ENCODE results near the gene CTNNA3.
"Not testable (repeated sequence)": the region's sequence is repeated elsewhere in the genome, so short reads cannot be mapped to it uniquely, and the experiment has no call there.

Gene CTNNA3

DNA sequence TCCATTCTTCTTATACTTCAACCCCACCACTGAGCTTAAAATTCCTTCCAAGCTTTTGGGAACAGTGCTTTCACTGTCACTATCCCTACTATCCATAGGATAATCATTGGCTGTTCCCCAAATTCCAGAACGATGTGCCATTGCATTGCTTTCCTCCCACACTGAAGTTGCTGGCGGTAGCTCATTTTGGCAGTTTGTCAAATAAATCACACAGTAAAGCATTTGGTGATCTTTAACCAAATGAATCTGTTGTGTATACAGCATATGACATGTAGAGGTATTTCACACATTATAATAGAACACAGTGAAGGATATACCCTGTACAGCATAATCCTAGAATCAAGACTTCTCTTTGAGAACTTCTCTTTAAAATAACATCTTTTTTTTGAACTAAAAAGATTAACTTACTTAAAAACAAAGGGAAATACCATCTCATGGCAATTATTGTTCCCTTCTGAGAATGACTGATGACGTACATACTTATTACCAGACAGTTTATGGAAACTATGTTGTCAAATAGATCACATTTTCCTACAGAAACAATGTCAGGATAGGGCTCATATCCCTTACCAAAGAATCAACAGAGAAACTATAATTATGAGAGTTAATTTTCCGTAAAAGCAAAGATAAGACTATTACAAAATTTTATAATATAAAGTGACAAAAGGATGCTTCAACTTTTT, 93.6 kb downstream of the CTNNA3 start:
- DNase-seq (ENCODE audit: low spot score): no peak

DNA sequence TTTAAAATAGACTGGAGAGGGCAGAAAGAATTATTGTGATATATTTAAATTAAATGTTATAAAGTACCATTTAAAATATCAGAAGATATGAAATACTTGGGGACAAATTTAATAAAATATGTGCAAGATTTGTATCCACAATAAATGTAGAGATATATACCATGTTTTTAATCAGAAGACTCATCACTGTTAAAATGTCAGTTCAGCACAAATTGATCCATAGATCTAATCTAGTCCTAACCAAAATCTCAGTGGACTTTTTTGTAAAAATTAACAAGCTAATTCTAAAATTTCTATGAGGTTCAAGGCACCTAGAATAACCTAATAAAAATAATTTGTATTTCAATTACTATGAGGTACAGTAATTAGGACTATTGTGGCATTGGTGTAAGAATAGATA, 96.4 kb downstream of the CTNNA3 start:
- DNase-seq (ENCODE audit: low spot score): no peak

DNA sequence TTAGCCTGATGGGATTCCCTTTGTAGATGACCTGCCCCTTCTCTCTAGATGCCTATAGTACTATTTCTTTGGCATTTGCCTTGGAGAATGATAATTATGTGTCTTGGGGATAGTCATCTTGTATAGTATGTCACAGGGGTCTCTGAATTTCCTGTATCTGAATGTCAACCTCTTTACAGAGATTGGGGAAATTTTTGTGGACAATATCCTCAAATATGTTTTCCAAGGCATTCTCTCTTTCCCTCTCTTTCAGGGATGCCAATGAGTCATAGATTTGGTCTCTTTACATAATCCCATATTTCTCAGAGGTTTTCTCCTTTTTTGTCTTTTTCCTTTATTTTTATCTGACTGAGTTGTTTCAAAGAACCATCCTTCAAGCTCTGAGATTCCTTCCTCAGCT, 99.4 kb downstream of the CTNNA3 start:
- no peak for DNase-seq (ENCODE audit: low spot score)

DNA sequence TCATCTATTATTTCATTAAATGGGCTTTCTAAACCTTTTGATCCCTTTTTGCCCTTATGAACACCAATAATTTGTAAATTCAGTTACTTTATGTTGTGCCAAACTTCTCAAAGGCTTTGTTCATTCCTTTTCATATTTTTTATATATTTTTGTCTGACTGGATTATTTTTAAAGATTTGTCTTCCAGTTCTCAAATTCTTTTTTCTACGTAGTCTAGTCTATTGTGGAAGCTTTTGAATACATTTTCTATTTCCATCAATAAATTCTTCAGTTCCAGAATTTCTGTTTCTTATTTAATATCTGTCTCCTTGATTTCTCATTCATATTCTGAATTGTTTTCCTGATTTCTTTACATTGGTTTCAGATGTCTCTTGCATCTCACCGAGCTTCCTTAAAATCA, 108.2 kb downstream of the CTNNA3 start:
- no peak for DNase-seq (ENCODE audit: low spot score)

DNA sequence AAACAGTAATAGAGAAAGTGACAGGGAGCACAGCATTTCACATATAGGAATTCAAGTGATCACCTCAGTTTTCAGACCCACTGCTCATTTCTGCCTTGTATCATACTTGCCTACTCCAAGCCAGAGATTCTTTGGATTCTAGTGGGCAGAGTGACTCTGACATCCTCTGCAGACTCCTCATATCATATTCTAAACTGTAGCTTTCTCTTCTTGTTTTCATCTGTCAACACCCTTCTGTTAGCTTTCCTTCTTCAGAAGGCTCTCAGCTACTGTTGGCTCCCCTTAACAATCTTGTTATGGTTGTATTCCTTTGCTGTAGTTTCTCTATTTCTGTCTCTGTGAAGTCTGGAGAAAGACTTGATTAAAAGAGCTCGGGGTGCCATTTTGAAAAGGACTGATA, 120.5 kb downstream of the CTNNA3 start:
- DNase-seq (ENCODE audit: low spot score): no peak

DNA sequence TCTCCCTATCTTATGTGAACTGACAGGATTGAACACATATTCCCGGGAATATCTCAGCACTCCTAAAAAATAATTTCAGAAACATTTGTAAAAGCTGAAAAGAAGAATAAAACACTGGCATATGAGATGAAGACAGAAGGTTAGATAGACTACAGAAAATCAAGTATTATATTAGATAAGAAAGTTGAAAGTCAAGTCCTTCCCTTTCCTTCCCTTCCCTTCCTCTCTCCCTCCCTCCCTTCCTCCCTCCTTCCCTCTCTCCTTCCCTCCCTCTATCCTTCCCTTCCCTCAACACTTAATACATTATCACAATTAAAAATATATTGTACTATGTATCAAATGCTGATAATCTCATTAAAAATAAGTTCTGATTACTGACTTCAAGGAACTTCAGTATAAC, 122.5 kb downstream of the CTNNA3 start:
- DNase-seq (ENCODE audit: low spot score): no peak

DNA sequence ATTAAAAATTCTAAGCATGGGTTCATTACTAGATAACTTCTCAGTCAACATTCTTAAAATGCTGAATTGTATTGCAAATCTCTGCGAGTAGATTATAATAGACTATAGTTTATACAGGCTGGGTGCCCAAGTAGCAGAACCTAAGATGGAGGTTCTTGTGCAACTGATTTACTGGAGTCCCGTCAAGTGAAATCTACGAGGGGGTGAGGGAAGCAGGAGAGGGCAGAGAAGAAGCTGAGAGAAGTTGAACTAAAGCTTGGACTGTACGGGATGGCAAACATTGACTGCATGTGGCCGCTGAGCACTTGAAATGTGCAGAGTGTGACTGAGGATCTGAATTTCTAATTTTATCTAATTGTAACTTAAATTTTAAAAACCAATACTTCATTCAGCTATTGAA, 124.5 kb downstream of the CTNNA3 start:
- no peak for DNase-seq (ENCODE audit: low spot score)

DNA sequence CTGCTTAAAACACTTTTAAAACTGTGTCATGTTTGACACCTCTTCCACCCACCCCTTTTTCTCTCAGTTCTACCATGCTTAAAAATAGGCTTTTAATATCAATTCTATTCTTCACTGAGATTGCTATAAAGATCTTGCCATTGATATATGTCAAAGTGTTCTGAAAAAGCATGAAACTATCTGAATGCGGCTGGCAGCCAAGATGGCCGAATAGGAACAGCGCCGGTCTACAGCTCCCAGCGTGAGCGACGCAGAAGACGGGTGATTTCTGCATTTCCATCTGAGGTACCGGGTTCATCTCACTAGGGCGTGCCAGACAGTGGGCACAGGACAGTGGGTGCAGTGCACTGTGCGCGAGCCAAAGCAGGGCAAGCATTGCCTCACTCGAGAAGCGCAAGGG, 137.7 kb downstream of the CTNNA3 start:
- DNase-seq (ENCODE audit: low spot score): not testable (repeated sequence)

DNA sequence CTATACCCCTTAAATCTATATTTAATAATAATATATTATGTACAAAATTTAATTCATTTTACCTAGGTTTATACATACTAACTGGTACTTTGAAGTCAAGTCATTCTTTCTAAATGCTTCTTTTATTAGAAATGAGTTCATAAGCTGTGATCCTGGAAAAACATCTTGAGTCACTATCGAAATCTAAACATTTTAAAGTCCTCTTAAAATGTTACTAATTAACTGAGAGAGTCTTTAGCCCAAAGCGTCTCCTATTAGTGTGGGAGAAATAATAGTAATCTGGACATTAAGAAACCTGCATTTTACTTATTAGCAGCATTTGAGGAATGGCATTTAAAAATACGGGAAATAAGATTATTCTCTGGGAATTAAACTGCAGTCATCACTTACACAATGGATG, 142.7 kb downstream of the CTNNA3 start:
- no peak for DNase-seq (ENCODE audit: low spot score)

DNA sequence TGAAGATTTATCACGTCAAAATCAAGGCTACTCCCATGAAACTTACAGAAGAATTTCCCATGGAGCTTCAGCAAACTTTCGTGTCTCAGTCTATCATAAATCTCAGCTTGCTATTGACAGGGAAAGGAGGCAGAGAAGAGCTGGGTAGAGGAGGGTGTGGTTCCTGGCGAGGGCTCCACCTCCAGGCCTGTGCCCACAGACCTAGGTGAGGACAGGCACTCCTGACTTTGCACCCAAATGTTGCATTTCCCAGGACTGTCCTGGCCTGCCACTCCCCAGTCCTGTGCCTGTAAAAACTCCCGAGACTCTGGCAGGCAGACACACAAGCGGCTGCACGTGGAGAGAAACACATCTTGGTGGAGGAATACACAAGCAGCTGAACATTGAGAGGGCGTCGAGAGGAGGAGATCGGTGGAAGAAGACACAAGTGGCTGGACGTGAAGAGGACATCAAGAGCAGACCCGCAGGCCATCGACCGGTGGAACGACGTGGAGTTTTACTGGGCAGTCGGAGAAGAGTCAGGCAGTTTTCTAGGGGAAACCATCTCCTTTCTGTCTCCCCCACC, 145.1 kb downstream of the CTNNA3 start:
- no peak for DNase-seq (ENCODE audit: low spot score)

DNA sequence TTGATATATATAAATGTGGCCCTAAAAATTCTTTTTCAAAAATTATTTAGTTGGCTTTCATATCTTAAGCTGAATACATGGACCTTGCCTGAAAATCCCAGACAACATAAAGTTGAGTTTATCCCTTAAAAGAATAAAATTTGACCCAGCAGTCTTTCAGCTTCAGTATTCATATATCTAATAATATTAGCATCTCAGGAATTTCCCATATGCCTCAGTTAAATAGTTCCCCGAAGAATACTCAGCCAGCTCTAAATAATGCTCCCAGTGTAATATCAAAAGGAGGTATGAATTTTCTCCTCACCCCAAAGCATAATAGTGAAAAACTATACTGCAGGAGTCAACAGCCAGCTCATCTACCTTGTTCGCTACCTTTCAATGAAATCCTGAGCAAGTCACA, 145.9 kb downstream of the CTNNA3 start:
- no peak for DNase-seq (ENCODE audit: low spot score)

DNA sequence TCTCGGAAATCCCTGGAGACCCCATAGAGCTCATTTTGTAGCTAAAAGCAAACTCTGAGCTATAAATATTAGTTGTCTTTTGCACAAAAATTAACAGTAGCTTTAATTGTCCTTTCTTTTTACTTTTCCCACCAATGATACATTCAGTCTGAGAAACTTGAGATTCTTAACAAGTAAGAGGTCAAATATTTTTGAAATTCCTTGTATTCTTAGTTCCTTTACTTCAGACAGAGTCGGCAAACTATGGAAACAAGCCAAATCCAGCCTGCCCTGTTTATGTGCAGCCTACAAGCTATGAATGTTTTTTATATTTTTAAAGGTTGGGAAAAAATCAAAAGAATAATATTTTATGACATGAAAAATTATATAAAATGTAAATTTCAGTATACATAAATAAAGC, 146.6 kb downstream of the CTNNA3 start:
- no peak for DNase-seq (ENCODE audit: low spot score)

DNA sequence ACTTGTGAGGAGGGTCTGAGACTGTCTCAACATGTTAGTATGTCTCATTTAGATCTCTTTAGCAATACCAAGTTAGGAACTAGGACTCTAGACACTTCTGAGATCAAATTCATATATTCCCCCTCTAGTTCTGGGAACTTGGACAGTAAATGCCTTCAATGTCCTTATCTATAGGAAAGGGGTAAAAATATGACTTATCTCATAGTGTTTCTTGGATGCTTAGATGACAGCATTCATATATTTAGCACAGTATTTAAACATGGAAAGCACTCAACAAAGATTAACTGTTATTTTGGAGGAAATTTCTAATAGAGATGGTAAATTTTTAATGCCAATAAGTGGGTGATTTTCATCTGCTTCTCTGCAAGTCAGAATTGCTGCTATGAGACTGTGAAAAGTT, 154.6 kb downstream of the CTNNA3 start:
- no peak for DNase-seq (ENCODE audit: low spot score)

DNA sequence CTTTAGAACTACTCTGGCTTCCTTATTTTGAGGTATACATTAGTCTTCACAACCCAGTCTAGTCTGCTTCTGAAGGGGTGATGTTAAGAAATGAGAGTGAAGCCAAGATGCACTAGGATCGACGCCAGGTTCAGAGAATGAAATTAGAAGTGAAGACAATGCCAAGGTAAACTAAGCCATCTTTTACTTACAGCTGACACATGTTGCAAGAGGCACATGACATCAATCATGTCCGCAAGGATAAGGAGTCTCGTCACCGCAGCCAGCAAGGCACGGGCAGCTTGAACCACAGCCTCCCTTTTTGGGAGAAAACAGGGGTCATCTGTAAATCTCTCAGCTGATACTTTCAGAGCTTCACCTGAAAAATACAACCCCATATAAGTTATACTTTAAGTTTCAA, 156.7 kb downstream of the CTNNA3 start:
- DNase-seq (ENCODE audit: low spot score): no peak

DNA sequence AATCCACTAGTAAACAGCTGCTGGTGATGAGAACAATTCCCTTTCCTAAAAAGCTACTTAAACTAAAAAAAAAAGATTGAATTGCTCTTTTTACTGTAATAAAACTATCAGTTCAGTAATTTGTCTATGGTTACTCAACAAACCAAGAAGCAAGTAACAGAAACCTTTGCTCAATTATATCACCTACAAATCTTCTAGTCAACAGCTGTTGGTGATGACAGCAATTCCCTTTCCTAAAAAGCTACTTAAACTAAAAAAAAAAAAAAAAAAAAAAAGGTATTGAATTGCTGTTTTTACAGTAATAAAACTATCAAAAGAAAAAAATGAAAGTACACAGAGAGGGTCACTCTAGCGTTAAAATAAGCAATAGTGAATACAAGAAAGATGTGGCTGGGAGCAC, 158.1 kb downstream of the CTNNA3 start:
- DNase-seq (ENCODE audit: low spot score): no peak

DNA sequence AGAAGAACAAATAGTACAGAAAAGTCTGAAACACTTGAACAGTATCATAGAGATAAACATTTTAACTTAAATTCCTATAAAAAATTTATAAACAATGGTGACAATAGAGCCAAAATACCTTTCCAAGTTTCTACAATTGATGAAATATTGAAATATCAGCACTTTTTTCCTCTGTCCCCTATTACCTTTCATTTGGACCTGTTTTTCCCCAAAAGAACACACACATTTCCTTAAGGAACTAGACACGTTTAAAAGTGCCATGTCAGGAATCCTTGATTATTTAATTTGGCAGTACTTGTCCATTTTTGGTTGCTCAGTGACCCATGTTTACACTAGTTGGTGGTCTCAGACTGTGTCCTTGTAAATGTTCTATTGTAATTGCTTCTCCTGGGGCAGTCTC, 162.6 kb downstream of the CTNNA3 start:
- DNase-seq (ENCODE audit: low spot score): no peak

DNA sequence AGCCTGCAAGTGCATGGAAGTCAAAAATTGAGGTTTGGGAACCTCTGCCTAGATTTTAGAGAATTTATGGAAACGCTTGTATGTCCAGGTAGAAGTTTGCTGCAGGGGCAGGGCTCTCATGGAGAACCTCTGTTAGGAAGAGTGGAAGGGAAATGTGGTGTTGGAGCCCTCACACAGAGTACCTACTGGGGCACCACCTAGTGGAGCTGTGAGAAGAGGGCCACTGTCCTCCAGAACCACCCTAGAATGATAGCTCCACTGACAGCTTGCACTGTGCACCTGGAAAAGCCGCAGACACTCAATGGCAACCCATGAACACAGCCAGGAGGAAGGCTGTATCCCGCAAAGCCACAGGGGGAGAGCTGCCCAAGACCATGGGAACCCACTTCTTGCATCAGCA, 165.0 kb downstream of the CTNNA3 start:
- not testable (repeated sequence) for DNase-seq (ENCODE audit: low spot score)

DNA sequence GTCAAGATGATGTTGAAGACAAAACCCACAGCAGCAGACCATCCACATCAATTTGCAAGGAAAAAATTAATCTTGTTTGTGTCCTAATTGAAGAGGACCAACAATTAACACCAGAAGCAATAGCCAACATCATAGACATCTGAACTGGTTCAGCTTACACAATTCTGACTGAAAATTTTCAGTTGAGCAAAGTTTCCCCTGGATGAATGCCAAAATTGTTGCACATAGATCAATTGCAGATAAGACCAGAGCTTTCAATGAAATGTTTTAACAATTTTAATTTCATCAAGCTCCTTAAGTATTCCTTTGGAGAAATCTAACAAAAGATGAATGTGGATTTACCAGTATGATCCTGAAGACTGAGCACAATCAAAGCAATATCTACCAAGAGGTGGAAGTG, 168.6 kb downstream of the CTNNA3 start:
- DNase-seq (ENCODE audit: low spot score): no peak

DNA sequence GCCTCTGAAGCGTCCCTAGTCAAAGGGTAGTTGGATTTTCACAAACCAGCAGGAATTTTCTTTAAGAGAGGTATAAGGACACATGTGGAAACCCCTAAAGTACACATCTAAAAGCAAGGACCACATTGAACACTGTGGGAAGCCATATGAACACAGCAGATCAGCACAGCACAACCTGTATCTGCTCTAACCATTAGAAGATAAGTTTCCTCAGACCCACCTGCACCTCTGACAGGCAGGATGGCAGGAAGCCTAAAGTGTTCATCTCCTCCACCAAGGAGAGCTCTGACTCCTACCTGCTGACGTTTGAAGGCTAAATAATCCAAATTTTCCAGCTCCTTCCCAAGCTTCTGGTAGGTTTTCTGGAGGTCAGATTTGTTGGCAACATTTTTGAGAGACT, 174.4 kb downstream of the CTNNA3 start:
- DNase-seq (ENCODE audit: low spot score): no peak

DNA sequence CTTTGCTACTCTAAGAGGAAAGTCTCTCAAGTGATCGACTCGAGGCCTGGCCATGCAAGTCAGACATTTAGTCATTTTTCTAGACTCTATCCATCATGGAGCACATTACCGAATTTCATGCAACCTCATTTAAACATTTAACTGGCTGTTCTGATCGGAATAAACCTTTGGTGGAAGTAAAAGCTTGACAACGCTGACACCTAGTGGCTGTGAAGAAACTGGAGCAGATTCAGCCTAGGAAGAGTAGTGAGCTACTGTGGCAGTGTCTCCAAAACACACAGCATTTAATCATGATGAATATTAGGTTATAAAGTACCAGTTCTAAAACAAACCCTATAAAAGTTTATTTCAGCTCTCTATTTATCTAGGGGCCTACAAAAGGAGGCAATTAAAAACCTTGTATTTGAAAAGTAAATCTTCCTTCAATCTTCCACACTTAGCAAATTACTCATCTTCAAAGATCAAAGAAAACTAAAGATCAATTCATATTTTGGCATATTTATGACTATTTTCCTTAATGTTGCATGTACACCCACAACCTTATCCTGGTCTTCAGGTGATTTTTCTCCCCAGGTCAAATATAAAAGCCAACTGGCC, 175.0 kb downstream of the CTNNA3 start:
- peak; percentile 87 for DNase-seq (ENCODE audit: low spot score)

DNA sequence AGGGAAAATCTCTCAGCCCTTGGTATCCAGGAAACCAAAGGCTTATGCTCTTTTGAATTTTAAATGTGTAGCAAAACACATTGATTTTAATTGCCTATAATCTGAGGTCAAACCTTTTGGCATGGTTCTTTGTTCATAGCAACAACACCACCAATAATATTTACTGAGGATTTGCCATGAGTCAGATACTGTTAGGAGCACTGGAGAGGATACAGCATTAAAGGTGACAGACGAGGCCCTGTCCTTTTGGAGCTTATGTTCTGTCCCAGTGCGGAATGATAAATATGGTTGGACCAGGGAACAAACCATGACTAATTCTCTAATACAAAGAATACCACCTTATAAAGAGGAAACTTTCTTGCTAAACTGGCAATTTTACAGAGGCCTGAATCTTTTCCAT, 176.6 kb downstream of the CTNNA3 start:
- no peak for DNase-seq (ENCODE audit: low spot score)

DNA sequence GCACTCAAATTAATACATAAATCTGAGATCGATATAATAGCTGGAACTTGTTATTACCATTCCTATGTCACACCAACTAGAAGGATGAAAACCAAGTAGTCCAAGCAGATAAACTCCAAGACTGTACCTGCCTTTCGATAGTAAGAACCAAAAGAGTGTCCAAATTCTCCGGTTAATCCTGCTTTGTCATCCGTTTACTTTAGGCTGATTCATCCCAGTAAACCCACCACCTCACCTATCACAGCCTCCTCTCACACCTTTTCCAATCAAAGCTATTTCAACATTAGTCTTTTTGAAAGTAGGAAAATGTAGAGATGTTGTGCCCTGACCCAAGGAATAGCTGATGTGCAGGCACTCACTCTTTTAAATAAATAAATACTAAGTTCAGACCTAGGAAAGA, 177.2 kb downstream of the CTNNA3 start:
- DNase-seq (ENCODE audit: low spot score): no peak

DNA sequence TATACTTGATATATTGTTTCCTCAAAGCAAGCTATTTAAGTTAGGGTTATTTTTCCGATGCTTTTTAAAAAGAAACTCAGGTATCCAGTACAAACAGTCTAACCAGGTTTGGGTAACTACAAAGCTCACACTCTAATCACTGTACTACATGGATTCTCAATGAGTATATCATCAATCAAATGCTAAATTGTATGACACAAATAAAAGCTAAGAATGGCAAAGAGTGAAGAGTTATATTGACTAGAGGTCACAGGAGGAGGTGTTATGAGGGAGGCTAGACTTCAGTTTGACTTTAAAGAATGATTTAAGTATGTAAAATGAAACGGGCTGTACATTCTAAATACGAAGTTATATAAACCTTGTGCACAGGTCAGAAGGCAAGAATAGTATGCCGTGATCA, 178.0 kb downstream of the CTNNA3 start:
- no peak for DNase-seq (ENCODE audit: low spot score)

DNA sequence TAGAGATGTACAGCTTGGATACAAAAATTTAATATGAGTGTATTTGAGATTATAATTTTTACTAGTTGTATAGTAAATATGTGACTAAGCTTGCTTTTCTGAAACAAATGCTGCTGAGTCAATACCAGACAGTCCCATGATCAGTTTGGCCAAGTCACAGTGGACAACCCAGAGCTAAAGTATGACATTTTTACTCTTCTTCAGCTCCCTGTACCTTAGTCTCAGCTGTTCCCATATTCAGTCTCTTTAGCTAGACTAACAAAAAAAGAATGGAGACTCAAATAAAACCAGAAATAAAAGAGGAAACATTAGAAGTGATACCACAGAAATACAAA, 189.3 kb downstream of the CTNNA3 start:
- no peak for DNase-seq (ENCODE audit: low spot score)
